Neural cell (in vitro differentiated cells): ENCODE data around the gene SCAANT1. TPM values are rescaled to one million over a fixed set of nuclear protein-coding genes. Genes with fewer than 3 reads are reported as not detected.

Experiments used
- H2AFZ ChIP-seq: fragments of 200-600, 300-800 bp; sonication (generic), shearing (Covaris generic); 2 replicates; pipeline ENCODE4 v1.6.0; 2014; ENCODE audit warnings: low read depth, mild to moderate bottlenecking, antibody characterized with exemption, low read length, moderate library complexity
- H3F3A ChIP-seq: fragments of 200-600 bp; shearing (Covaris generic); 2 replicates; pipeline ENCODE4 v1.6.1; 2016; ENCODE audit warnings: mild to moderate bottlenecking, moderate library complexity, mixed read lengths, antibody characterized with exemption, low read length; ENCODE audit not compliant: insufficient read depth, poor library complexity, severe bottlenecking
- H3K27ac ChIP-seq: fragments of 200-600, 300-800 bp; sonication (generic), shearing (Covaris generic); 2 replicates; pipeline ENCODE4 v1.5.1; 2014; ENCODE audit warnings: mild to moderate bottlenecking, low read length, moderate library complexity
- H3K27me3 ChIP-seq: fragments of 300-800, 200-600 bp; sonication (generic), shearing (Covaris generic); 2 replicates; pipeline ENCODE4 v1.6.0; 2014; ENCODE audit warnings: mild to moderate bottlenecking, low read depth, low read length, moderate library complexity; ENCODE audit not compliant: insufficient read depth
- H3K36me3 ChIP-seq: fragments of 300-800, 200-600 bp; sonication (generic), shearing (Covaris generic); 2 replicates; pipeline ENCODE4 v1.5.1; 2014; ENCODE audit warnings: mild to moderate bottlenecking, antibody characterized with exemption, low read length, moderate library complexity; ENCODE audit not compliant: insufficient read depth
- H3K4me2 ChIP-seq: fragments of 300-800, 200-600 bp; sonication (generic), shearing (Covaris generic); 2 replicates; pipeline ENCODE4 v1.6.0; 2014; ENCODE audit warnings: mild to moderate bottlenecking, low read length
- H3K4me3 ChIP-seq: fragments of 300-800, 200-600 bp; sonication (generic), shearing (Covaris generic); 2 replicates; pipeline ENCODE4 v1.5.1; 2014; ENCODE audit warnings: mild to moderate bottlenecking, low read length, moderate library complexity
- H3K79me2 ChIP-seq: fragments of 200-600 bp; shearing (Covaris generic); replicated peaks from 2 replicates; pipeline ENCODE4 v1.6.0; 2014; ENCODE audit warnings: mild to moderate bottlenecking, low read length, moderate library complexity; ENCODE audit not compliant: insufficient read depth
- H3K9ac ChIP-seq: fragments of 300-800, 200-600 bp; sonication (generic), shearing (Covaris generic); 2 replicates; pipeline ENCODE4 v1.6.1; 2016; ENCODE audit warnings: mild to moderate bottlenecking, low read length, mixed read lengths
- H3K9me2 ChIP-seq: fragments of 200-600 bp; shearing (Covaris generic); 2 replicates; pipeline ENCODE4 v1.6.1; 2016; ENCODE audit warnings: mild to moderate bottlenecking, low read length, mixed read lengths; ENCODE audit not compliant: insufficient read depth
- H3K9me3 ChIP-seq: fragments of 200-600, 300-800 bp; sonication (generic), shearing (Covaris generic); 2 replicates; pipeline ENCODE4 v1.6.1; 2016; ENCODE audit warnings: mild to moderate bottlenecking, mixed run types, low read length, moderate library complexity, mixed read lengths
- H4K20me1 ChIP-seq: fragments of 200-600 bp; shearing (Covaris generic); 2 replicates; pipeline ENCODE4 v1.6.1; 2016; ENCODE audit warnings: mild to moderate bottlenecking, mixed run types; ENCODE audit not compliant: insufficient read depth
- CTCF ChIP-seq: fragments of 450-650 bp; IDR thresholded peaks from 2 replicates; pipeline ENCODE4 v1.5.1; 2014; ENCODE audit warnings: antibody characterized with exemption, mild to moderate bottlenecking, moderate library complexity; ENCODE audit not compliant: poor library complexity, severe bottlenecking
- EP300 ChIP-seq: fragments of 450-650 bp; conservative IDR thresholded peaks from 2 replicates; pipeline ENCODE4 v1.6.1; 2014; ENCODE audit warnings: antibody characterized with exemption, mild to moderate bottlenecking, moderate library complexity; ENCODE audit not compliant: poor library complexity, severe bottlenecking
- EZH2 ChIP-seq: fragments of 200-600, 300-800 bp; shearing (Covaris generic), sonication (generic); IDR thresholded peaks from 2 replicates; pipeline ENCODE4 v1.6.1; 2014; ENCODE audit warnings: antibody characterized with exemption, low read length, borderline replicate concordance, mild to moderate bottlenecking; ENCODE audit not compliant: insufficient read depth, poor library complexity, severe bottlenecking
- MXI1 ChIP-seq: fragments of 450-650 bp; conservative IDR thresholded peaks from 2 replicates; pipeline ENCODE4 v1.6.1; 2014; ENCODE audit warnings: antibody characterized with exemption, mild to moderate bottlenecking; ENCODE audit not compliant: poor library complexity, severe bottlenecking
- POLR2AphosphoS5 ChIP-seq: IDR thresholded peaks from 2 replicates; pipeline ENCODE4 v1.6.1; 2012
- RAD21 ChIP-seq: fragments of 450-650 bp; conservative IDR thresholded peaks from 2 replicates; pipeline ENCODE4 v1.6.1; 2014; ENCODE audit warnings: antibody characterized with exemption, mild to moderate bottlenecking, moderate library complexity
- REST ChIP-seq: IDR thresholded peaks from 2 replicates; pipeline ENCODE4 v1.6.1; 2012; ENCODE audit warnings: borderline replicate concordance
- SMC3 ChIP-seq: fragments of 450-650 bp; conservative IDR thresholded peaks from 2 replicates; pipeline ENCODE4 v1.6.1; 2014; ENCODE audit warnings: antibody characterized with exemption, mild to moderate bottlenecking, moderate library complexity; ENCODE audit not compliant: poor library complexity
- TAF1 ChIP-seq: IDR thresholded peaks from 2 replicates; pipeline ENCODE4 v1.6.1; 2012; ENCODE audit warnings: low read depth
- polyA plus RNA-seq: library from polyadenylated mRNA; depleted of rRNA; stranded (reverse); fragments of >200 nt; gene quantifications from 2 replicates; pipeline ENCODE4 v1.2.3, GENCODE V29; 2014

Gene SCAANT1
- polyA plus RNA-seq, 1 donor from 2014 or later = not detected

GRCh38 chr3:63864008-63864964 is 47.9 kb downstream of the SCAANT1 start:
- Histone ChIP-seq H3K27me3 (no peaks in the 10 kb centered on the region), H3F3A (no peaks in the 10 kb centered on the region), H3K36me3 (no peaks in the 10 kb centered on the region), H3K27ac (no peak overlapping the region), H2AFZ (peak overlapping the region; percentile 52), H3K4me2 (peak overlapping the region; percentile 12), H3K9me3 (no peaks in the 10 kb centered on the region), H3K9me2 (no peaks in the 10 kb centered on the region), H3K9ac (peak overlapping the region; percentile 68), H3K79me2 (peaks cover 20% of the 10 kb centered on the region), H4K20me1 (no peaks in the 10 kb centered on the region), H3K4me3 (peak overlapping the region; percentile 80)
- TF ChIP-seq RAD21 = no peak
- TF ChIP-seq EP300 = no peak
- TF ChIP-seq MXI1 = peak; percentile 22
- TF ChIP-seq TAF1 = no peak
- TF ChIP-seq SMC3 = no peak
- TF ChIP-seq REST = no peak
- no peak for TF ChIP-seq CTCF
- TF ChIP-seq POLR2AphosphoS5 = peak; percentile 3
- TF ChIP-seq EZH2 = no peak

- TF ChIP-seq POLR2AphosphoS5 (peak; percentile 40), SMC3 (peak; percentile 16), CTCF (no peak), MXI1 (peak; percentile 91), REST (peak; percentile 16)
- H4K20me1 ChIP-seq = no peaks in the 10 kb centered on the region
These were observed 48.8 kb downstream of the SCAANT1 start, which contains the start of the genes ATXN7 and THOC7 for GRCh38 chr3:63863150-63864007. TSS of gene ATXN7 (plus strand) at chr3:63863867. CDS start at chr3:63912599, 48,732 bp downstream. TSS of gene THOC7 (minus strand) at chr3:63863805. CDS start at chr3:63863790, 15 bp downstream.

More at GRCh38 chr3:63863150-63864007, 48.8 kb downstream of the SCAANT1 start, which contains the start of the genes ATXN7 and THOC7:
- Histone ChIP-seq H2AFZ (peak within 1 kb of the TSS; percentile 66), H3K9ac (peak within 1 kb of the TSS; percentile 90), H3K9me3 (no peaks in the 10 kb centered on the region), H3K36me3 (no peaks in the 10 kb centered on the region), H3F3A (no peaks in the 10 kb centered on the region), H3K79me2 (peaks cover 20% of the 10 kb centered on the region), H3K4me2 (peak within 1 kb of the TSS; percentile 63), H3K27me3 (no peaks in the 10 kb centered on the region), H3K27ac (peak within 1 kb of the TSS; percentile 74), H3K4me3 (peak within 1 kb of the TSS; percentile 80), H3K9me2 (no peaks in the 10 kb centered on the region)
